Parathyroid adenoma (tissue), 2 donors: Measurements from ENCODE around the gene CAPRIN2.
A peak's percentile ranks its signal among the peaks of the same experiment; 100 is the strongest.

ENCODE experiments used
- H2AFZ ChIP-seq: fragments of 300-600 bp; sonication (generic); one replicate; pipeline ENCODE4 v1.7.0; 2017; ENCODE audit warnings: antibody characterized with exemption, mild to moderate bottlenecking
- H3K27ac ChIP-seq: fragments of 300-600 bp; sonication (generic); one replicate; pipeline ENCODE4 v1.7.0; 2017
- H3K27me3 ChIP-seq: fragments of 300-600 bp; sonication (generic); one replicate; pipeline ENCODE4 v1.7.0; 2017; ENCODE audit warnings: low read length; ENCODE audit not compliant: control insufficient read depth, insufficient read depth
- H3K36me3 ChIP-seq: fragments of 300-600 bp; sonication (generic); one replicate; pipeline ENCODE4 v1.7.0; 2017; ENCODE audit warnings: low read length; ENCODE audit not compliant: control insufficient read depth, insufficient read depth
- H3K4me1 ChIP-seq: fragments of 300-600 bp; sonication (generic); one replicate; pipeline ENCODE4 v1.7.0; 2017; ENCODE audit warnings: control low read depth
- H3K4me2 ChIP-seq: fragments of 300-600 bp; sonication (generic); one replicate; pipeline ENCODE4 v1.7.0; 2017; ENCODE audit warnings: low read length
- H3K4me3 ChIP-seq: fragments of 300-600 bp; sonication (generic); one replicate; pipeline ENCODE4 v1.7.0; 2017; ENCODE audit warnings: low read depth, low read length
- H3K79me2 ChIP-seq: fragments of 300-600 bp; sonication (generic); one replicate; pipeline ENCODE4 v1.7.0; 2017; ENCODE audit warnings: control low read depth
- H3K9ac ChIP-seq: fragments of 300-600 bp; sonication (generic); one replicate; pipeline ENCODE4 v1.7.0; 2017; ENCODE audit warnings: mild to moderate bottlenecking
- H3K9me3 ChIP-seq: fragments of 300-600 bp; sonication (generic); one replicate; pipeline ENCODE4 v1.7.0; 2017; ENCODE audit warnings: low read length; ENCODE audit not compliant: control insufficient read depth
- CTCF ChIP-seq: fragments of 300-600 bp; sonication (generic); IDR thresholded peaks from one replicate; pipeline ENCODE4 v1.7.0; 2017; ENCODE audit warnings: antibody characterized with exemption, mild to moderate bottlenecking
- donor health status: primary hyperparathyroidism.

CAPRIN2 gene

DNA sequence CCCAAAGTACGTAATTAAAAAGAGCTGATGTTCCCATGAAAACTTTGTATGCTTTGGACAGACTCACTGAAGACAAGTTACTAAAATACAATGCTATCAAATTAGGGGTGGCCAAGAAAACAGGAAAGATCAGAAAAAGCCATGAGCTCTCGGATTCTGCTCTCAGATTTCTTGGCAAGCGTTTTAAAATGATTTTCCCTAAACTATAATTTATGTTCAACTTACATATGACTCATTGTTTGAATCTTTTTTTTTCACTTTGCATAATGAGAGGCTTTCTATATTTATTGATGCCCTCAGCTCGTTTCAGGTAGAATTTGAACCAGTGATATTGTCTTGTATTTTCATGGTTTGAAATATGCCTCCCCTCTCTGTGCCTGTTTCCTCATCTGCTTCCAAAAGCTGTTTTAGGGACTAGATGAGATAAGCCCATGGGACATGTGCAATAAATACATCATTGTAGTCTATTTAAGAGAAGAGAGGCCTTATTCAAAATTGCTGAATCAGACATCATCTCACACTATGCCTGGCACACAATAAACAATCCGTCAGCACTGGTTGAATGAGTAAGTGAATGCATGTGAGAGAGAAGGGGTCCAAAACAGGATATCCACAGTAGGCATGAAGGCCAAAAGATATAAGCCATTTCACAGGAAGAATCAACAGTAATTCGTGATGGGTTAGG, 54.4 kb downstream of the CAPRIN2 start:
- Histone ChIP-seq H3K4me3 (no peak overlapping the region), H3K9ac (no peak overlapping the region), H3K36me3 (no peaks in the 10 kb centered on the region), H3K27me3 (no peaks in the 10 kb centered on the region), H3K4me2 (no peak overlapping the region), H3K4me1 (peaks cover 7% of the 10 kb centered on the region), H3K79me2 (no peaks in the 10 kb centered on the region), H2AFZ (no peak overlapping the region), H3K27ac (no peak overlapping the region), H3K9me3 (no peaks in the 10 kb centered on the region)
- no peak for TF ChIP-seq CTCF

- Histone ChIP-seq H3K4me1 (peaks cover 11% of the 10 kb centered on the region), H3K9me3 (no peaks in the 10 kb centered on the region), H3K4me3 (no peak overlapping the region), H3K4me2 (no peak overlapping the region), H3K27me3 (no peaks in the 10 kb centered on the region), H3K79me2 (no peaks in the 10 kb centered on the region), H3K9ac (no peak overlapping the region), H3K36me3 (no peaks in the 10 kb centered on the region), H3K27ac (no peak overlapping the region), H2AFZ (no peak overlapping the region)
- no peak for TF ChIP-seq CTCF
Observed at GRCh38 chr12:30698346-30698745, 56.4 kb downstream of the CAPRIN2 start.

- Histone ChIP-seq H3K4me3 (no peak overlapping the region), H3K9ac (no peak overlapping the region), H3K79me2 (no peaks in the 10 kb centered on the region), H3K36me3 (no peaks in the 10 kb centered on the region), H3K9me3 (no peaks in the 10 kb centered on the region), H2AFZ (no peak overlapping the region), H3K4me1 (peaks cover 18% of the 10 kb centered on the region), H3K4me2 (no peak overlapping the region), H3K27me3 (no peaks in the 10 kb centered on the region), H3K27ac (no peak overlapping the region)
- no peak for TF ChIP-seq CTCF
Observed at GRCh38 chr12:30696943-30697342, 57.8 kb downstream of the CAPRIN2 start.

DNA sequence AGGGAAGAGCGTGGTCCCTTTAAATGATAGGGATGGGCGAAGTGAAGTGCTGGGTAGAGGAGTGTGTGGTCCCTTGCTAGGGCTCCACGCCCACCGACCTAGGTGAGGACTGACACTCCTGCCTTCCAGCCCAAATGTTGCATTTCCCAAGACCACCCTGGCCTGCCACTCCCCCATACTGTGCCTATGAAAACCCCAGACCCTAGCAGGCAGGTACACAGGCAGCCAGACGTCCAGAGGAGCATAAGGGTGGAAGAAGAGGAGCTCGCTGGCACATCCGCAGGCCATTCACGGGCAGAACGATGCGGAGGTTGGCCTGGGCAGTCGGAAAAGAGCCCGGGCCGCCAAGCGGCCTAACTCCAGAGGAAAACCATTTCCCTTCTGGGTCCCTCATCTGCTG, 58.3 kb downstream of the CAPRIN2 start:
- Histone ChIP-seq H2AFZ (peak overlapping the region; percentile 93), H3K27ac (no peak overlapping the region), H3K4me1 (peaks cover 18% of the 10 kb centered on the region), H3K4me2 (peak overlapping the region; percentile 94), H3K9ac (no peak overlapping the region), H3K4me3 (peak overlapping the region; percentile 91), H3K27me3 (no peaks in the 10 kb centered on the region), H3K9me3 (no peaks in the 10 kb centered on the region), H3K79me2 (no peaks in the 10 kb centered on the region), H3K36me3 (no peaks in the 10 kb centered on the region)
- TF ChIP-seq CTCF, result no peak

- Histone ChIP-seq H3K9me3 (no peaks in the 10 kb centered on the region), H3K4me2 (peak overlapping the region; percentile 94), H2AFZ (peak overlapping the region; percentile 93), H3K4me3 (peak overlapping the region; percentile 91), H3K9ac (no peak overlapping the region), H3K4me1 (peaks cover 18% of the 10 kb centered on the region), H3K79me2 (no peaks in the 10 kb centered on the region), H3K27ac (peak overlapping the region; percentile 66), H3K27me3 (no peaks in the 10 kb centered on the region), H3K36me3 (no peaks in the 10 kb centered on the region)
- TF ChIP-seq CTCF, result no peak
Observed at GRCh38 chr12:30696103-30696408, 58.7 kb downstream of the CAPRIN2 start.
